ENCODE measurements around the gene SLC35D1. TPM values are rescaled to one million over a fixed set of nuclear protein-coding genes. Genes with fewer than 3 reads are reported as not detected.

The SLC35D1 gene
- total RNA-seq, 1 experiment from 2014 or later, result 7.0 TPM

- no TSS peak for BruUV-seq (replicated peaks)
- TF ChIP-seq POLR2AphosphoS5 (IDR thresholded peaks at IDR 0.05; ENCODE audit: low read depth, low read length) (no peak), SIN3A (IDR thresholded peaks at IDR 0.05; ENCODE audit: borderline replicate concordance, insufficient read depth, low read depth, low read length) (no peak), TCF7L2 (IDR thresholded peaks at IDR 0.05; ENCODE audit: low read depth, low read length) (no peak), REST (IDR thresholded peaks at IDR 0.05; ENCODE audit: insufficient read depth in 1 of 2, low read depth in 2 of 2, low read length in 1 of 2) (no peak)
- H3K9me3 ChIP-seq (ENCODE audit: control insufficient read depth, insufficient read depth, low read depth, low read length), result no peaks in the 10 kb centered on the region
- no peaks in the 10 kb centered on the region for H3K4me1 ChIP-seq (ENCODE audit: control insufficient read depth, insufficient read depth, low read length)
- ChIA-PET CTCF (no interaction called here), POLR2A (interaction anchor here (0.6 kb wide), 1 partner anchor 13 kb away, joined by 4 read pairs; no protein-coding TSS in a partner anchor)
- no peak overlapping the region for H3K4me3 ChIP-seq (ENCODE audit: low read depth in 2 of 2, low read length in 2 of 2)
- H3K36me3 ChIP-seq (ENCODE audit: control insufficient read depth, insufficient read depth, low read length), result no peaks in the 10 kb centered on the region
- ATAC-seq (no peak), DNase-seq (ENCODE audit: low read depth, low spot score) (no peak)
- in situ Hi-C loops (cut with HindIII; ENCODE audit: low pct_unique_long_range_greater_than_20kb, low sequenced_read_pairs), result no loop called here
- no peaks in the 10 kb centered on the region for H3K27me3 ChIP-seq (ENCODE audit: control insufficient read depth, insufficient read depth, low read length)
- no peak overlapping the region for H3K27ac ChIP-seq (ENCODE audit: low read length)
- intact Hi-C loops (cut with micrococcal nuclease; ENCODE audit: unreplicated experiment), result no loop called here
Observed at GRCh38 chr1:67031121-67031858, 22.7 kb downstream of the SLC35D1 start.

DNA sequence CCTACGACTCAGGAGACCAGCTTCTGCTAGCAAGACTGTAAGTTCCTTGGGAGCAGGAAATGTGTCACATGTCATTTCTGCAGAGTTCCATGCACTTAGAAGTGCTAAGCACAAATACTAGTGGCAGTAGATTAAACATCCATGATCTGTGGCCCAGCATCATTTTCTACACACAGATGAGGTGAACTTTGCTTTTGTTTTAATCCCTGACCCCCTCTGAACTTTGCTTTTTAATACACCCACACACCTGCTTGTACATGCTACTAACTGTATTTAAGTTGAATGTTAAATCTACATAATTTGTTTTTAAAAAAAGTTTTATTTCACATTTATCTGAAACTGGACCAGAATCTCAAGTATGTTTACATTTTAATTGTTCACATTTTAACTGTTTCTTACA, 24.5 kb downstream of the SLC35D1 start:
- Histone ChIP-seq H3K27ac (ENCODE audit: low read length) (no peak overlapping the region), H3K4me3 (ENCODE audit: low read depth in 2 of 2, low read length in 2 of 2) (no peak overlapping the region), H3K9me3 (ENCODE audit: control insufficient read depth, insufficient read depth, low read depth, low read length) (no peaks in the 10 kb centered on the region), H3K27me3 (ENCODE audit: control insufficient read depth, insufficient read depth, low read length) (no peaks in the 10 kb centered on the region), H3K4me1 (ENCODE audit: control insufficient read depth, insufficient read depth, low read length) (no peaks in the 10 kb centered on the region), H3K36me3 (ENCODE audit: control insufficient read depth, insufficient read depth, low read length) (no peaks in the 10 kb centered on the region)
- DNase-seq (ENCODE audit: low read depth, low spot score) (no peak), ATAC-seq (no peak)
- ChIA-PET CTCF (no interaction called here), POLR2A (no interaction called here)
- in situ Hi-C loops (cut with HindIII; ENCODE audit: low pct_unique_long_range_greater_than_20kb, low sequenced_read_pairs), result no loop called here
- intact Hi-C loops (cut with micrococcal nuclease; ENCODE audit: unreplicated experiment), result no loop called here
- TF ChIP-seq TCF7L2 (IDR thresholded peaks at IDR 0.05; ENCODE audit: low read depth, low read length), result no peak
- TF ChIP-seq CTCF (IDR thresholded peaks at IDR 0.05), result no peak
- TF ChIP-seq SIN3A (IDR thresholded peaks at IDR 0.05; ENCODE audit: borderline replicate concordance, insufficient read depth, low read depth, low read length), result no peak
- no peak for TF ChIP-seq POLR2AphosphoS5 (IDR thresholded peaks at IDR 0.05; ENCODE audit: low read depth, low read length)
- BruUV-seq (replicated peaks), result no TSS peak

DNA sequence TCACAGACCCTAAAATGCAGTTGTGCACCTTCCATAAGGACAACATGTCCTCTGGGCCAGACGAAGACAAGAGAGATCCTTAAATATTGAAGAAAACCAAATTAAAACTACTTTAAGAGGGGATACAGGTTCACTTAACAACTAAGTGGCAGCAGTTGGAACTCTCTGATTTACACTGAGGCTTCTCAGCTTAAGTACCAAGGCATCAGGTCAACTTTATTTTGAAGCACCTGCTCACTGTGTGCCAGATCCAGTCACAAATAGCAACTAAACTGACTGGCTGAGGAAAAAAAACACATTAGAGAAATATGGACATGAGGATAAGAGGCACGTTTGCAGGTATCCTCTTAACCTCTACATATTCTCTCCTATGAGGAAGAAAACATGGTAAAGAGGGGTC, 33.2 kb downstream of the SLC35D1 start:
- Histone ChIP-seq H3K27ac (ENCODE audit: low read length) (no peak overlapping the region), H3K4me1 (ENCODE audit: control insufficient read depth, insufficient read depth, low read length) (no peaks in the 10 kb centered on the region), H3K36me3 (ENCODE audit: control insufficient read depth, insufficient read depth, low read length) (no peaks in the 10 kb centered on the region), H3K27me3 (ENCODE audit: control insufficient read depth, insufficient read depth, low read length) (no peaks in the 10 kb centered on the region), H3K9me3 (ENCODE audit: control insufficient read depth, insufficient read depth, low read depth, low read length) (no peaks in the 10 kb centered on the region), H3K4me3 (ENCODE audit: low read depth in 2 of 2, low read length in 2 of 2) (no peak overlapping the region)
- ATAC-seq (no peak), DNase-seq (ENCODE audit: low read depth, low spot score) (no peak)
- ChIA-PET POLR2A (no interaction called here), CTCF (no interaction called here)
- TF ChIP-seq REST (IDR thresholded peaks at IDR 0.05; ENCODE audit: insufficient read depth in 1 of 2, low read depth in 2 of 2, low read length in 1 of 2) (no peak), CTCF (IDR thresholded peaks at IDR 0.05) (no peak), POLR2AphosphoS5 (IDR thresholded peaks at IDR 0.05; ENCODE audit: low read depth, low read length) (no peak), TCF7L2 (IDR thresholded peaks at IDR 0.05; ENCODE audit: low read depth, low read length) (no peak), SIN3A (IDR thresholded peaks at IDR 0.05; ENCODE audit: borderline replicate concordance, insufficient read depth, low read depth, low read length) (no peak)
- BruUV-seq (replicated peaks), result no TSS peak
- in situ Hi-C loops (cut with HindIII; ENCODE audit: low pct_unique_long_range_greater_than_20kb, low sequenced_read_pairs), result no loop called here
- intact Hi-C loops (cut with micrococcal nuclease; ENCODE audit: unreplicated experiment), result no loop called here

All from Panc1 (cell line).